HEK293 (cell line): ENCODE measurements around the gene RPL7A.

Source experiments
- CTCF ChIA-PET: fragments of 350-600 bp; formaldehyde crosslinking; extraction: SDS; loops from one replicate; lab custom pipeline; 2021; ENCODE audit warnings: antibody characterized with exemption; lab: Yijun Ruan, JAX
- POLR2A ChIA-PET: fragments of 300-600 bp; formaldehyde crosslinking; extraction: SDS; loops from one replicate; lab custom pipeline; 2020; ENCODE audit warnings: antibody characterized with exemption, inconsistent platforms; lab: Yijun Ruan, JAX
- H3K27ac ChIP-seq: fragments of 200-500 bp; sonication (Bioruptor generic); 2 replicates; pipeline ENCODE4 v1.5.1; 2014; ENCODE audit warnings: low read depth, low read length, control low read depth, inconsistent platforms; ENCODE audit errors: extremely low read depth
- H3K36me3 ChIP-seq, 2 experiments: fragments of 200-500 bp in 1 of 2; sonication (Bioruptor generic) in 1 of 2; 1 replicate in 1 of 2; 2 replicates in 1 of 2; pipeline ENCODE4 v1.5.1; 2014 to 2017; ENCODE audit warnings: inconsistent platforms in 2 of 2, low read length in 2 of 2; ENCODE audit not compliant: control insufficient read depth in 2 of 2, insufficient read depth in 1 of 2
- H3K4me1 ChIP-seq: fragments of 200-500 bp; sonication (Bioruptor generic); 2 replicates; pipeline ENCODE4 v1.5.1; 2014; ENCODE audit warnings: mild to moderate bottlenecking, low read length, inconsistent platforms; ENCODE audit not compliant: control insufficient read depth, insufficient read depth
- H3K4me3 ChIP-seq: 2 replicates; pipeline ENCODE4 v1.5.1; 2011; ENCODE audit warnings: low read depth, mild to moderate bottlenecking, control low read depth, low read length, moderate library complexity
- H3K9me3 ChIP-seq: fragments of 200-500 bp; sonication (Bioruptor generic); 2 replicates; pipeline ENCODE4 v1.5.1; 2014; ENCODE audit warnings: low read depth, low read length, inconsistent platforms; ENCODE audit not compliant: control insufficient read depth, insufficient read depth
- HOXC10 ChIP-seq: sonication (generic); formaldehyde crosslinking; IDR thresholded peaks from 2 replicates; pipeline ENCODE4 v1.8.1; 2023; ENCODE audit warnings: mild to moderate bottlenecking, missing genetic modification reagents
- TRIM28 ChIP-seq: IDR thresholded peaks from 2 replicates; pipeline ENCODE4 v1.6.1; 2011; ENCODE audit warnings: low read length, control low read depth, borderline replicate concordance
- ZBTB17 ChIP-seq: fragments of 450-650 bp; formaldehyde crosslinking; IDR thresholded peaks from 2 replicates; pipeline ENCODE4 v1.5.1; 2016; ENCODE audit warnings: missing biosample characterization, missing genetic modification characterization
- ZFP37 ChIP-seq: fragments of 450-650 bp; formaldehyde crosslinking; IDR thresholded peaks from 2 replicates; pipeline ENCODE4 v1.5.1; 2016; ENCODE audit warnings: missing biosample characterization, missing genetic modification characterization
- ZNF2 ChIP-seq: fragments of 450-650 bp; formaldehyde crosslinking; IDR thresholded peaks from 2 replicates; pipeline ENCODE4 v1.5.1; 2016; ENCODE audit warnings: missing biosample characterization, missing genetic modification characterization
- ZNF324 ChIP-seq: fragments of 450-650 bp; formaldehyde crosslinking; IDR thresholded peaks from 2 replicates; pipeline ENCODE4 v1.5.1; 2016; ENCODE audit warnings: missing biosample characterization, missing genetic modification characterization
- ZNF394 ChIP-seq: fragments of 450-650 bp; formaldehyde crosslinking; IDR thresholded peaks from 2 replicates; pipeline ENCODE4 v1.5.1; 2016; ENCODE audit warnings: missing biosample characterization, missing genetic modification characterization, mild to moderate bottlenecking, moderate library complexity, borderline replicate concordance
- ZNF501 ChIP-seq: fragments of 450-650 bp; formaldehyde crosslinking; IDR thresholded peaks from 2 replicates; pipeline ENCODE4 v1.5.1; 2016; ENCODE audit warnings: missing biosample characterization, missing genetic modification characterization
- ZNF585B ChIP-seq: fragments of 450-650 bp; formaldehyde crosslinking; IDR thresholded peaks from 2 replicates; pipeline ENCODE4 v1.5.1; 2016; ENCODE audit warnings: missing biosample characterization, missing genetic modification characterization
- ZNF600 ChIP-seq: fragments of 450-650 bp; formaldehyde crosslinking; IDR thresholded peaks from 2 replicates; pipeline ENCODE4 v1.5.1; 2016; ENCODE audit warnings: missing biosample characterization, missing genetic modification characterization
- ZNF629 ChIP-seq: fragments of 450-650 bp; formaldehyde crosslinking; IDR thresholded peaks from 2 replicates; pipeline ENCODE4 v1.5.1; 2017; ENCODE audit warnings: missing biosample characterization, missing genetic modification characterization
- ZNF654 ChIP-seq: fragments of 450-650 bp; formaldehyde crosslinking; IDR thresholded peaks from 2 replicates; pipeline ENCODE4 v1.5.1; 2016; ENCODE audit warnings: low read depth, missing biosample characterization, missing genetic modification characterization
- ZNF664 ChIP-seq: fragments of 450-650 bp; formaldehyde crosslinking; IDR thresholded peaks from 2 replicates; pipeline ENCODE4 v1.5.1; 2016; ENCODE audit warnings: missing biosample characterization, missing genetic modification characterization
- TF ChIP-seq, protein P1 (sequence below): fragments of 450-650 bp; formaldehyde crosslinking; conservative IDR thresholded peaks from 2 replicates; pipeline ENCODE4 v1.5.1; 2016; ENCODE audit warnings: low read depth, missing biosample characterization, missing genetic modification characterization
- TF ChIP-seq, protein P2 (sequence below): fragments of 450-650 bp; formaldehyde crosslinking; IDR thresholded peaks from 2 replicates; pipeline ENCODE4 v1.5.1; 2016; ENCODE audit warnings: missing biosample characterization, missing genetic modification characterization, borderline replicate concordance
- TF ChIP-seq, protein P3 (sequence below): fragments of 450-650 bp; formaldehyde crosslinking; IDR thresholded peaks from 2 replicates; pipeline ENCODE4 v1.5.1; 2017; ENCODE audit warnings: missing biosample characterization, missing genetic modification characterization
- TF ChIP-seq, protein P4 (sequence below): fragments of 450-650 bp; formaldehyde crosslinking; optimal IDR thresholded peaks from 2 replicates; pipeline ENCODE3; 2016; ENCODE audit warnings: missing biosample characterization, mild to moderate bottlenecking, missing genetic modification characterization
- TF ChIP-seq, protein P5 (sequence below): fragments of 450-650 bp; formaldehyde crosslinking; IDR thresholded peaks from 2 replicates; pipeline ENCODE4 v1.5.1; 2016; ENCODE audit warnings: missing biosample characterization, missing genetic modification characterization
- TF ChIP-seq, protein P6 (sequence below): fragments of 450-650 bp; formaldehyde crosslinking; IDR thresholded peaks from 2 replicates; pipeline ENCODE4 v1.5.1; 2016; ENCODE audit warnings: missing biosample characterization, missing genetic modification characterization, low read depth

The RPL7A gene

DNA sequence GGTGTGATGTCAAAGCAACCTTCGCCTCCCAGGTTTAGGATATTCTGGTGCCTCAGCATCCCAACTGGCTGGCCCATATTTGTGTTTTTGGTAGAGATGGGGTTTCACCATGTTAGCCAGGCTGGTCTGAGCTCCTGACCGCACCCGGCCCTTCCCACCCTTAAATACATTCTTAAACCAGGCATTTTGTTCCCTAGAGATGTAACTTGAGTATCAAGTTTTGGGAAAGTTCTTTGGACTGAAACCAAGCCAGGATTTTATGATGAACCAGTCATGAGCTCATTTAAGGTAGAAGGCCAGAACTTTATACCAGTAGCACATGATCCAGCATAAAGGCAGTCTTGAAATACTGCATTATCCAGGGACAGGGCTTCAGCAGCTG, 3.5 kb downstream of the RPL7A start (continued):
- TF ChIP-seq, protein P1, sequence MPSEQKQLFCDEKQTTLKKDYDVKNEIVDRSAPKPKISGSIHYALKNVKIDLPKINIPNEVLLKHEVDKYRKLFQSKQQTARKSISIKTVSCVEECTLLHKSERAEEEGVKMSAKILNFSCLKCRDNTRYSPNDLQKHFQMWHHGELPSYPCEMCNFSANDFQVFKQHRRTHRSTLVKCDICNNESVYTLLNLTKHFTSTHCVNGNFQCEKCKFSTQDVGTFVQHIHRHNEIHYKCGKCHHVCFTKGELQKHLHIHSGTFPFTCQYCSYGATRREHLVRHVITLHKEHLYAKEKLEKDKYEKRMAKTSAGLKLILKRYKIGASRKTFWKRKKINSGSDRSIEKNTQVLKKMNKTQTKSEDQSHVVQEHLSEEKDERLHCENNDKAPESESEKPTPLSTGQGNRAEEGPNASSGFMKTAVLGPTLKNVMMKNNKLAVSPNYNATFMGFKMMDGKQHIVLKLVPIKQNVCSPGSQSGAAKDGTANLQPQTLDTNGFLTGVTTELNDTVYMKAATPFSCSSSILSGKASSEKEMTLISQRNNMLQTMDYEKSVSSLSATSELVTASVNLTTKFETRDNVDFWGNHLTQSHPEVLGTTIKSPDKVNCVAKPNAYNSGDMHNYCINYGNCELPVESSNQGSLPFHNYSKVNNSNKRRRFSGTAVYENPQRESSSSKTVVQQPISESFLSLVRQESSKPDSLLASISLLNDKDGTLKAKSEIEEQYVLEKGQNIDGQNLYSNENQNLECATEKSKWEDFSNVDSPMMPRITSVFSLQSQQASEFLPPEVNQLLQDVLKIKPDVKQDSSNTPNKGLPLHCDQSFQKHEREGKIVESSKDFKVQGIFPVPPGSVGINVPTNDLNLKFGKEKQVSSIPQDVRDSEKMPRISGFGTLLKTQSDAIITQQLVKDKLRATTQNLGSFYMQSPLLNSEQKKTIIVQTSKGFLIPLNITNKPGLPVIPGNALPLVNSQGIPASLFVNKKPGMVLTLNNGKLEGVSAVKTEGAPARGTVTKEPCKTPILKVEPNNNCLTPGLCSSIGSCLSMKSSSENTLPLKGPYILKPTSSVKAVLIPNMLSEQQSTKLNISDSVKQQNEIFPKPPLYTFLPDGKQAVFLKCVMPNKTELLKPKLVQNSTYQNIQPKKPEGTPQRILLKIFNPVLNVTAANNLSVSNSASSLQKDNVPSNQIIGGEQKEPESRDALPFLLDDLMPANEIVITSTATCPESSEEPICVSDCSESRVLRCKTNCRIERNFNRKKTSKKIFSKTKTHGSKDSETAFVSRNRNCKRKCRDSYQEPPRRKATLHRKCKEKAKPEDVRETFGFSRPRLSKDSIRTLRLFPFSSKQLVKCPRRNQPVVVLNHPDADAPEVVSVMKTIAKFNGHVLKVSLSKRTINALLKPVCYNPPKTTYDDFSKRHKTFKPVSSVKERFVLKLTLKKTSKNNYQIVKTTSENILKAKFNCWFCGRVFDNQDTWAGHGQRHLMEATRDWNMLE (tag by site-specific recombination) = no peak
- TF ChIP-seq ZNF664 (tag by site-specific recombination) (no peak), ZNF629 (tag by site-specific recombination) (peak; percentile 25; the same call in 1 of the 2 replicates)
- TF ChIP-seq, all 188 proteins: peak for 7

DNA sequence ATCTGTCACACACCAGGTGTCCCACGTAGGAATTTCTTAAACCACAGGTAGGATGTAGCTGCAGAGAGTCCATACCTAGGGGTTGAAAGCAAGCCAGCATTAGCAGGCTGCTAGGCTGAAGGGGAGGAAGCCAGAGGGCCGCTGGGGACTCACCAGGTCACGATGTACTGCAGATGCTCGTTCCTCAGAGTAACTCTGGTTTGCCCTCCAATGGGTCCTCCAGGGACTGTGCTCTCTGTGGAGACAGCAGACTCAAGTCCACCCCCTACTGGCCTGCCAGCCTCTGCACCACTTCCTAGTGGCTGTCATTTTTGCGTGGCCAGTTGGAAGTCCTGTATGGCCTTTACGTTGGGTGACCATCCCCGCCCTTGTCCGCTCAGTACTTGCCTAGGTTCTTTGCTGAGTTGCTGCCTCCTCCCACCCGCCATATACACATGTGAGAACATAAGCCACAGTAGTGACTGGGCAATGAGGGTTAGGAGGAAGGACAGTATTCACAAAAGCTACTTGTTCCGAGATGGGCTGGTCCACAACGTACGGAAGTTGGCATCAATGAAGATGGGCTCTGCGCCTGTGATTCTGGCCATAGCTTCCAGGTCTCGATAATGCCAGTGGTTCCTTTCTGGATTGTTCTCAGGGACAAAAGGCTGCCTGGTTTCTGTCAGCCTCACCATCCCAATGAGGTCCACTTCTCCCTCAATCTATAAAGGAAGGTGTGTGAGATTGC, 4.1 kb downstream of the RPL7A start:
- Histone ChIP-seq H3K27ac (peak overlapping the region; percentile 37; the same call in 1 of the 2 replicates), H3K4me1 (no peaks in the 10 kb centered on the region), H3K9me3 (no peaks in the 10 kb centered on the region), H3K4me3 (no peak overlapping the region), H3K36me3 (peaks cover 14 to 66% of the 10 kb centered on the region in 2 experiments)
- ChIA-PET CTCF (interaction anchor here (0.6 to 2.0 kb wide), 10 partner anchors 10 to 171 kb away, joined by 3 to 13 read pairs (median 3); no protein-coding TSS in a partner anchor), POLR2A (interaction anchor here (0.6 to 3.9 kb wide), 7 partner anchors 9 to 149 kb away, joined by 3 to 35 read pairs (median 6); partner anchors contain the start of gene SURF6)
- TF ChIP-seq, protein P2, sequence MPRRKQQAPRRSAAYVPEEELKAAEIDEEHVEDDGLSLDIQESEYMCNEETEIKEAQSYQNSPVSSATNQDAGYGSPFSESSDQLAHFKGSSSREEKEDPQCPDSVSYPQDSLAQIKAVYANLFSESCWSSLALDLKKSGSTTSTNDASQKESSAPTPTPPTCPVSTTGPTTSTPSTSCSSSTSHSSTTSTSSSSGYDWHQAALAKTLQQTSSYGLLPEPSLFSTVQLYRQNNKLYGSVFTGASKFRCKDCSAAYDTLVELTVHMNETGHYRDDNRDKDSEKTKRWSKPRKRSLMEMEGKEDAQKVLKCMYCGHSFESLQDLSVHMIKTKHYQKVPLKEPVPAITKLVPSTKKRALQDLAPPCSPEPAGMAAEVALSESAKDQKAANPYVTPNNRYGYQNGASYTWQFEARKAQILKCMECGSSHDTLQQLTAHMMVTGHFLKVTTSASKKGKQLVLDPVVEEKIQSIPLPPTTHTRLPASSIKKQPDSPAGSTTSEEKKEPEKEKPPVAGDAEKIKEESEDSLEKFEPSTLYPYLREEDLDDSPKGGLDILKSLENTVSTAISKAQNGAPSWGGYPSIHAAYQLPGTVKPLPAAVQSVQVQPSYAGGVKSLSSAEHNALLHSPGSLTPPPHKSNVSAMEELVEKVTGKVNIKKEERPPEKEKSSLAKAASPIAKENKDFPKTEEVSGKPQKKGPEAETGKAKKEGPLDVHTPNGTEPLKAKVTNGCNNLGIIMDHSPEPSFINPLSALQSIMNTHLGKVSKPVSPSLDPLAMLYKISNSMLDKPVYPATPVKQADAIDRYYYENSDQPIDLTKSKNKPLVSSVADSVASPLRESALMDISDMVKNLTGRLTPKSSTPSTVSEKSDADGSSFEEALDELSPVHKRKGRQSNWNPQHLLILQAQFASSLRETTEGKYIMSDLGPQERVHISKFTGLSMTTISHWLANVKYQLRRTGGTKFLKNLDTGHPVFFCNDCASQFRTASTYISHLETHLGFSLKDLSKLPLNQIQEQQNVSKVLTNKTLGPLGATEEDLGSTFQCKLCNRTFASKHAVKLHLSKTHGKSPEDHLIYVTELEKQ (tag by site-specific recombination) = no peak
- TF ChIP-seq ZNF501 (tag by site-specific recombination) = peak; percentile 34; the same call in 1 of the 2 replicates
- peak; percentile 34; the same call in 1 of the 2 replicates for TF ChIP-seq ZBTB17 (tag by site-specific recombination)
- TF ChIP-seq, protein P3, sequence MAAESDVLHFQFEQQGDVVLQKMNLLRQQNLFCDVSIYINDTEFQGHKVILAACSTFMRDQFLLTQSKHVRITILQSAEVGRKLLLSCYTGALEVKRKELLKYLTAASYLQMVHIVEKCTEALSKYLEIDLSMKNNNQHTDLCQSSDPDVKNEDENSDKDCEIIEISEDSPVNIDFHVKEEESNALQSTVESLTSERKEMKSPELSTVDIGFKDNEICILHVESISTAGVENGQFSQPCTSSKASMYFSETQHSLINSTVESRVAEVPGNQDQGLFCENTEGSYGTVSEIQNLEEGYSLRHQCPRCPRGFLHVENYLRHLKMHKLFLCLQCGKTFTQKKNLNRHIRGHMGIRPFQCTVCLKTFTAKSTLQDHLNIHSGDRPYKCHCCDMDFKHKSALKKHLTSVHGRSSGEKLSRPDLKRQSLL (tag by site-specific recombination) = no peak
- no peak for TF ChIP-seq HOXC10 (CRISPR knock-in tag)
- TF ChIP-seq ZNF600 (tag by site-specific recombination) = peak; percentile 49; the same call in 1 of the 2 replicates
- TF ChIP-seq ZFP37 (tag by site-specific recombination) = 0 out of 2 replicates have a peak, but pooled peaks have one; percentile 56
- TF ChIP-seq, protein P4, sequence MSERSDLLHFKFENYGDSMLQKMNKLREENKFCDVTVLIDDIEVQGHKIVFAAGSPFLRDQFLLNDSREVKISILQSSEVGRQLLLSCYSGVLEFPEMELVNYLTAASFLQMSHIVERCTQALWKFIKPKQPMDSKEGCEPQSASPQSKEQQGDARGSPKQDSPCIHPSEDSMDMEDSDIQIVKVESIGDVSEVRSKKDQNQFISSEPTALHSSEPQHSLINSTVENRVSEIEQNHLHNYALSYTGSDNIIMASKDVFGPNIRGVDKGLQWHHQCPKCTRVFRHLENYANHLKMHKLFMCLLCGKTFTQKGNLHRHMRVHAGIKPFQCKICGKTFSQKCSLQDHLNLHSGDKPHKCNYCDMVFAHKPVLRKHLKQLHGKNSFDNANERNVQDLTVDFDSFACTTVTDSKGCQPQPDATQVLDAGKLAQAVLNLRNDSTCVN (tag by site-specific recombination) = peak; percentile 7
- TF ChIP-seq, protein P5, sequence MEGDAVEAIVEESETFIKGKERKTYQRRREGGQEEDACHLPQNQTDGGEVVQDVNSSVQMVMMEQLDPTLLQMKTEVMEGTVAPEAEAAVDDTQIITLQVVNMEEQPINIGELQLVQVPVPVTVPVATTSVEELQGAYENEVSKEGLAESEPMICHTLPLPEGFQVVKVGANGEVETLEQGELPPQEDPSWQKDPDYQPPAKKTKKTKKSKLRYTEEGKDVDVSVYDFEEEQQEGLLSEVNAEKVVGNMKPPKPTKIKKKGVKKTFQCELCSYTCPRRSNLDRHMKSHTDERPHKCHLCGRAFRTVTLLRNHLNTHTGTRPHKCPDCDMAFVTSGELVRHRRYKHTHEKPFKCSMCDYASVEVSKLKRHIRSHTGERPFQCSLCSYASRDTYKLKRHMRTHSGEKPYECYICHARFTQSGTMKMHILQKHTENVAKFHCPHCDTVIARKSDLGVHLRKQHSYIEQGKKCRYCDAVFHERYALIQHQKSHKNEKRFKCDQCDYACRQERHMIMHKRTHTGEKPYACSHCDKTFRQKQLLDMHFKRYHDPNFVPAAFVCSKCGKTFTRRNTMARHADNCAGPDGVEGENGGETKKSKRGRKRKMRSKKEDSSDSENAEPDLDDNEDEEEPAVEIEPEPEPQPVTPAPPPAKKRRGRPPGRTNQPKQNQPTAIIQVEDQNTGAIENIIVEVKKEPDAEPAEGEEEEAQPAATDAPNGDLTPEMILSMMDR (tag by site-specific recombination) = peak; percentile 85
- TF ChIP-seq TRIM28 = peak; percentile 93; the same call in 1 of the 2 replicates
- TF ChIP-seq ZNF2 (tag by site-specific recombination) = 0 out of 2 replicates have a peak, but pooled peaks have one; percentile 6
- TF ChIP-seq ZNF654 (tag by site-specific recombination) = 0 out of 2 replicates have a peak, but pooled peaks have one; percentile 8
- no peak for TF ChIP-seq ZNF585B (tag by site-specific recombination)
- TF ChIP-seq ZNF324 (tag by site-specific recombination) = peak; percentile 51; the same call in 1 of the 2 replicates
- peak; percentile 41; the same call in 1 of the 2 replicates for TF ChIP-seq ZNF394 (tag by site-specific recombination)
- TF ChIP-seq, protein P6, sequence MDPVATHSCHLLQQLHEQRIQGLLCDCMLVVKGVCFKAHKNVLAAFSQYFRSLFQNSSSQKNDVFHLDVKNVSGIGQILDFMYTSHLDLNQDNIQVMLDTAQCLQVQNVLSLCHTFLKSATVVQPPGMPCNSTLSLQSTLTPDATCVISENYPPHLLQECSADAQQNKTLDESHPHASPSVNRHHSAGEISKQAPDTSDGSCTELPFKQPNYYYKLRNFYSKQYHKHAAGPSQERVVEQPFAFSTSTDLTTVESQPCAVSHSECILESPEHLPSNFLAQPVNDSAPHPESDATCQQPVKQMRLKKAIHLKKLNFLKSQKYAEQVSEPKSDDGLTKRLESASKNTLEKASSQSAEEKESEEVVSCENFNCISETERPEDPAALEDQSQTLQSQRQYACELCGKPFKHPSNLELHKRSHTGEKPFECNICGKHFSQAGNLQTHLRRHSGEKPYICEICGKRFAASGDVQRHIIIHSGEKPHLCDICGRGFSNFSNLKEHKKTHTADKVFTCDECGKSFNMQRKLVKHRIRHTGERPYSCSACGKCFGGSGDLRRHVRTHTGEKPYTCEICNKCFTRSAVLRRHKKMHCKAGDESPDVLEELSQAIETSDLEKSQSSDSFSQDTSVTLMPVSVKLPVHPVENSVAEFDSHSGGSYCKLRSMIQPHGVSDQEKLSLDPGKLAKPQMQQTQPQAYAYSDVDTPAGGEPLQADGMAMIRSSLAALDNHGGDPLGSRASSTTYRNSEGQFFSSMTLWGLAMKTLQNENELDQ (tag by site-specific recombination) = 0 out of 2 replicates have a peak, but pooled peaks have one; percentile 23
